ENCODE data around the gene IL1RL1.

The IL1RL1 gene

GRCh38 chr2:102346381-102347130, 35.2 kb downstream of the IL1RL1 start:
- in situ Hi-C loops (cut with HindIII; ENCODE audit: low pct_unique_long_range_greater_than_20kb, low sequenced_read_pairs): no loop called here
- no peak for TF ChIP-seq JUND (IDR thresholded peaks at IDR 0.05; ENCODE audit: low read depth)
- DNase-seq (ENCODE audit: low read depth in 1 of 2, low spot score in 1 of 2): no peak

GRCh38 chr2:102350137-102350793, 38.9 kb downstream of the IL1RL1 start:
- no peak for DNase-seq (ENCODE audit: low read depth in 1 of 2, low spot score in 1 of 2)
- TF ChIP-seq JUND (IDR thresholded peaks at IDR 0.05; ENCODE audit: low read depth): no peak
- in situ Hi-C loops (cut with HindIII; ENCODE audit: low pct_unique_long_range_greater_than_20kb, low sequenced_read_pairs): no loop called here

- in situ Hi-C loops (cut with HindIII; ENCODE audit: low pct_unique_long_range_greater_than_20kb, low sequenced_read_pairs): no loop called here
- peak; percentile 25 to 67 for DNase-seq (ENCODE audit: low read depth in 1 of 2, low spot score in 1 of 2)
- no peak for TF ChIP-seq JUND (IDR thresholded peaks at IDR 0.05; ENCODE audit: low read depth)
These were observed 44.4 kb downstream of the IL1RL1 start, which contains the start of gene IL18R1 for GRCh38 chr2:102355526-102356380. Gene IL18R1, plus strand, starts transcription at chr2:102355796. Its CDS starts 6,865 bp downstream, at chr2:102362661.

- in situ Hi-C loops (cut with HindIII; ENCODE audit: low pct_unique_long_range_greater_than_20kb, low sequenced_read_pairs): no loop called here
- no peak for DNase-seq (ENCODE audit: low read depth in 1 of 2, low spot score in 1 of 2)
- TF ChIP-seq JUND (IDR thresholded peaks at IDR 0.05; ENCODE audit: low read depth): no peak
These were observed 45.0 kb downstream of the IL1RL1 start for GRCh38 chr2:102356381-102356712.

- no peak for TF ChIP-seq JUND (IDR thresholded peaks at IDR 0.05; ENCODE audit: low read depth)
- in situ Hi-C loops (cut with HindIII; ENCODE audit: low pct_unique_long_range_greater_than_20kb, low sequenced_read_pairs): no loop called here
- DNase-seq (ENCODE audit: low read depth in 1 of 2, low spot score in 1 of 2): no peak
These were observed 45.4 kb downstream of the IL1RL1 start for GRCh38 chr2:102356741-102357140.

GRCh38 chr2:102357937-102358336, 46.6 kb downstream of the IL1RL1 start:
- no peak for TF ChIP-seq JUND (IDR thresholded peaks at IDR 0.05; ENCODE audit: low read depth)
- in situ Hi-C loops (cut with HindIII; ENCODE audit: low pct_unique_long_range_greater_than_20kb, low sequenced_read_pairs): no loop called here
- no peak for DNase-seq (ENCODE audit: low read depth in 1 of 2, low spot score in 1 of 2)

- no peak for TF ChIP-seq JUND (IDR thresholded peaks at IDR 0.05; ENCODE audit: low read depth)
- in situ Hi-C loops (cut with HindIII; ENCODE audit: low pct_unique_long_range_greater_than_20kb, low sequenced_read_pairs): no loop called here
- DNase-seq (ENCODE audit: low read depth in 1 of 2, low spot score in 1 of 2): no peak
These were observed 47.1 kb downstream of the IL1RL1 start for GRCh38 chr2:102358496-102358895.

- in situ Hi-C loops (cut with HindIII; ENCODE audit: low pct_unique_long_range_greater_than_20kb, low sequenced_read_pairs): no loop called here
- DNase-seq (ENCODE audit: low read depth in 1 of 2, low spot score in 1 of 2): peak in 1 of 2 experiments; percentile 14
- no peak for TF ChIP-seq JUND (IDR thresholded peaks at IDR 0.05; ENCODE audit: low read depth)
These were observed 48.2 kb downstream of the IL1RL1 start for GRCh38 chr2:102359527-102359926.

- DNase-seq (ENCODE audit: low read depth in 1 of 2, low spot score in 1 of 2): no peak
- TF ChIP-seq JUND (IDR thresholded peaks at IDR 0.05; ENCODE audit: low read depth): no peak
- in situ Hi-C loops (cut with HindIII; ENCODE audit: low pct_unique_long_range_greater_than_20kb, low sequenced_read_pairs): no loop called here
These were observed 50.4 kb downstream of the IL1RL1 start for GRCh38 chr2:102361632-102362241.

- TF ChIP-seq JUND (IDR thresholded peaks at IDR 0.05; ENCODE audit: low read depth): no peak
- in situ Hi-C loops (cut with HindIII; ENCODE audit: low pct_unique_long_range_greater_than_20kb, low sequenced_read_pairs): no loop called here
- DNase-seq (ENCODE audit: low read depth in 1 of 2, low spot score in 1 of 2): no peak
These were observed 54.4 kb downstream of the IL1RL1 start for GRCh38 chr2:102365763-102366162.

GRCh38 chr2:102366406-102367112, 55.2 kb downstream of the IL1RL1 start:
- in situ Hi-C loops (cut with HindIII; ENCODE audit: low pct_unique_long_range_greater_than_20kb, low sequenced_read_pairs): no loop called here
- no peak for TF ChIP-seq JUND (IDR thresholded peaks at IDR 0.05; ENCODE audit: low read depth)
- no peak for DNase-seq (ENCODE audit: low read depth in 1 of 2, low spot score in 1 of 2)
